ENCODE data around the gene MARCHF3.
A peak's percentile ranks its signal among the peaks of the same experiment; 100 is the strongest.
"Not testable (repeated sequence)": the region's sequence is repeated elsewhere in the genome, so short reads cannot be mapped to it uniquely, and the experiment has no call there.

MARCHF3 gene

GRCh38 chr5:127029581-127030258, 638 bp downstream of the MARCHF3 start:
- Mint-ChIP-seq H3K4me3 (peak overlapping the region; percentile 89 to 98), H3K27ac (peak overlapping the region; percentile 89), H3K27me3 (no peaks in the 10 kb centered on the region), H3K36me3 (peaks cover 8 to 11% of the 10 kb centered on the region in 2 donors), H3K4me1 (peaks cover 21 to 56% of the 10 kb centered on the region in 2 donors), H3K9me3 (no peaks in the 10 kb centered on the region)
- ATAC-seq (replicated peaks) (peak; percentile 30 to 33), DNase-seq (peak; percentile 47)

- DNase-seq: peak; percentile 18
- Mint-ChIP-seq H3K27ac (peak overlapping the region; percentile 89), H3K9me3 (no peaks in the 10 kb centered on the region), H3K4me1 (peaks cover 25 to 58% of the 10 kb centered on the region in 2 donors), H3K27me3 (no peaks in the 10 kb centered on the region), H3K4me3 (peak overlapping the region; percentile 89 to 98), H3K36me3 (peaks cover 13 to 15% of the 10 kb centered on the region in 2 donors)
- ATAC-seq (replicated peaks): peak; percentile 33 to 40
Measured at GRCh38 chr5:127028822-127029457, 1.4 kb downstream of the MARCHF3 start.

GRCh38 chr5:127027539-127027938, 2.8 kb downstream of the MARCHF3 start:
- H3K4me1 Mint-ChIP-seq: peaks cover 27 to 67% of the 10 kb centered on the region in 2 donors
- no peaks in the 10 kb centered on the region for H3K9me3 Mint-ChIP-seq
- no peaks in the 10 kb centered on the region for H3K27me3 Mint-ChIP-seq
- peaks cover 16 to 18% of the 10 kb centered on the region in 2 donors for H3K36me3 Mint-ChIP-seq
- ATAC-seq (replicated peaks) (no peak), DNase-seq (no peak)
- H3K4me3 Mint-ChIP-seq: peak overlapping the region in 1 of 2 donors; percentile 32
- no peak overlapping the region for H3K27ac Mint-ChIP-seq

- no peak overlapping the region for H3K4me3 Mint-ChIP-seq
- no peaks in the 10 kb centered on the region for H3K27me3 Mint-ChIP-seq
- no peak for ATAC-seq (replicated peaks)
- H3K36me3 Mint-ChIP-seq: peaks cover 21 to 27% of the 10 kb centered on the region in 2 donors
- peaks cover 31 to 70% of the 10 kb centered on the region in 2 donors for H3K4me1 Mint-ChIP-seq
- no peak for DNase-seq
- no peak overlapping the region for H3K27ac Mint-ChIP-seq
- no peaks in the 10 kb centered on the region for H3K9me3 Mint-ChIP-seq
Measured at GRCh38 chr5:127026166-127026565, 4.2 kb downstream of the MARCHF3 start.

- H3K4me3 Mint-ChIP-seq: peak overlapping the region in 1 of 2 donors; percentile 1
- peaks cover 21 to 31% of the 10 kb centered on the region in 2 donors for H3K36me3 Mint-ChIP-seq
- no peaks in the 10 kb centered on the region for H3K27me3 Mint-ChIP-seq
- DNase-seq (no peak), ATAC-seq (replicated peaks) (no peak)
- H3K9me3 Mint-ChIP-seq: no peaks in the 10 kb centered on the region
- peaks cover 32 to 77% of the 10 kb centered on the region in 2 donors for H3K4me1 Mint-ChIP-seq
- H3K27ac Mint-ChIP-seq: no peak overlapping the region
Measured at GRCh38 chr5:127025467-127025866, 4.9 kb downstream of the MARCHF3 start.

- ATAC-seq (replicated peaks): no peak
- H3K27me3 Mint-ChIP-seq: no peaks in the 10 kb centered on the region
- no peak overlapping the region for H3K27ac Mint-ChIP-seq
- H3K36me3 Mint-ChIP-seq: peaks cover 21 to 36% of the 10 kb centered on the region in 2 donors
- no peak overlapping the region for H3K4me3 Mint-ChIP-seq
- no peaks in the 10 kb centered on the region for H3K9me3 Mint-ChIP-seq
- H3K4me1 Mint-ChIP-seq: peaks cover 35 to 83% of the 10 kb centered on the region in 2 donors
- no peak for DNase-seq
Measured at GRCh38 chr5:127024821-127025220, 5.5 kb downstream of the MARCHF3 start.

GRCh38 chr5:127023552-127024191, 6.7 kb downstream of the MARCHF3 start:
- Mint-ChIP-seq H3K4me1 (peaks cover 40 to 84% of the 10 kb centered on the region in 2 donors), H3K36me3 (peaks cover 17 to 33% of the 10 kb centered on the region in 2 donors)
- DNase-seq, H3K4me3 Mint-ChIP-seq, H3K27me3 Mint-ChIP-seq, H3K9me3 Mint-ChIP-seq, H3K27ac Mint-ChIP-seq: not testable (repeated sequence)
- peak; percentile 38 to 57 for ATAC-seq (replicated peaks)

- Mint-ChIP-seq H3K27ac (no peak overlapping the region), H3K4me1 (peaks cover 42 to 86% of the 10 kb centered on the region in 2 donors), H3K36me3 (peaks cover 18 to 36% of the 10 kb centered on the region in 2 donors), H3K27me3 (no peaks in the 10 kb centered on the region), H3K4me3 (no peak overlapping the region), H3K9me3 (peaks cover 0 to 2% of the 10 kb centered on the region in 2 donors)
- ATAC-seq (replicated peaks) (no peak), DNase-seq (no peak)
Measured at GRCh38 chr5:127022846-127023245, 7.5 kb downstream of the MARCHF3 start.

GRCh38 chr5:127019928-127020327, 10.4 kb downstream of the MARCHF3 start:
- peak; percentile 86 to 88 for ATAC-seq (replicated peaks)
- Mint-ChIP-seq H3K36me3 (peaks cover 18 to 39% of the 10 kb centered on the region in 2 donors), H3K27me3 (no peaks in the 10 kb centered on the region), H3K9me3 (peaks cover 0 to 3% of the 10 kb centered on the region in 2 donors), H3K27ac (no peak overlapping the region), H3K4me3 (no peak overlapping the region), H3K4me1 (peaks cover 40 to 69% of the 10 kb centered on the region in 2 donors)
- no peak for DNase-seq

- DNase-seq; H3K4me3 Mint-ChIP-seq; ATAC-seq (replicated peaks); H3K9me3 Mint-ChIP-seq; H3K27ac Mint-ChIP-seq; H3K27me3 Mint-ChIP-seq: not testable (repeated sequence)
- Mint-ChIP-seq H3K4me1 (peaks cover 43 to 68% of the 10 kb centered on the region in 2 donors), H3K36me3 (peaks cover 11 to 25% of the 10 kb centered on the region in 2 donors)
Measured at GRCh38 chr5:127016722-127017121, 13.6 kb downstream of the MARCHF3 start.

- DNase-seq (no peak), ATAC-seq (replicated peaks) (no peak)
- peaks cover 0 to 3% of the 10 kb centered on the region in 2 donors for H3K9me3 Mint-ChIP-seq
- no peaks in the 10 kb centered on the region for H3K27me3 Mint-ChIP-seq
- peaks cover 8 to 18% of the 10 kb centered on the region in 2 donors for H3K36me3 Mint-ChIP-seq
- peaks cover 38 to 64% of the 10 kb centered on the region in 2 donors for H3K4me1 Mint-ChIP-seq
- peak overlapping the region; percentile 17 for H3K27ac Mint-ChIP-seq
- no peak overlapping the region for H3K4me3 Mint-ChIP-seq
Measured at GRCh38 chr5:127015716-127016115, 14.6 kb downstream of the MARCHF3 start.

GRCh38 chr5:127014573-127014972, 15.8 kb downstream of the MARCHF3 start:
- peak; percentile 52 to 64 for ATAC-seq (replicated peaks)
- Mint-ChIP-seq H3K9me3 (peaks cover 0 to 3% of the 10 kb centered on the region in 2 donors), H3K27me3 (no peaks in the 10 kb centered on the region), H3K27ac (peak overlapping the region; percentile 86), H3K4me1 (peaks cover 42 to 64% of the 10 kb centered on the region in 2 donors), H3K36me3 (peaks cover 9 to 18% of the 10 kb centered on the region in 2 donors), H3K4me3 (peak overlapping the region; percentile 52 to 56)
- DNase-seq: no peak

- peaks cover 40 to 63% of the 10 kb centered on the region in 2 donors for H3K4me1 Mint-ChIP-seq
- ATAC-seq (replicated peaks) (no peak), DNase-seq (no peak)
- peak overlapping the region in 1 of 2 donors; percentile 67 for H3K4me3 Mint-ChIP-seq
- H3K27ac Mint-ChIP-seq: peak overlapping the region; percentile 86
- H3K36me3 Mint-ChIP-seq: peaks cover 11 to 19% of the 10 kb centered on the region in 2 donors
- peaks cover 0 to 3% of the 10 kb centered on the region in 2 donors for H3K9me3 Mint-ChIP-seq
- H3K27me3 Mint-ChIP-seq: no peaks in the 10 kb centered on the region
Measured at GRCh38 chr5:127013407-127013806, 17.0 kb downstream of the MARCHF3 start.

- Mint-ChIP-seq H3K4me1 (peaks cover 41 to 64% of the 10 kb centered on the region in 2 donors), H3K4me3 (peak overlapping the region; percentile 39 to 67), H3K36me3 (peaks cover 11 to 19% of the 10 kb centered on the region in 2 donors), H3K9me3 (peaks cover 0 to 1% of the 10 kb centered on the region in 2 donors), H3K27me3 (no peaks in the 10 kb centered on the region), H3K27ac (peak overlapping the region; percentile 86)
- ATAC-seq (replicated peaks): no peak
- no peak for DNase-seq
Measured at GRCh38 chr5:127012916-127013315, 17.4 kb downstream of the MARCHF3 start.

All from stimulated activated naive B cell treated with anti-CD40 and anti-IgM and Interleukin-4, amounts not matched to agents 10 μg/mL and 1 μg/mL and 100 μg/mL, for 72 hours (primary cell).